Stimulated activated CD4-positive, alpha-beta T cell treated with anti-CD3 and anti-CD28 coated beads, Interleukin-15, amount 100 ng/mL, for 48 hours (primary cell): ENCODE results near the gene RABL3.
A peak's percentile ranks its signal among the peaks of the same experiment; 100 is the strongest.
"Not testable (repeated sequence)": the region's sequence is repeated elsewhere in the genome, so short reads cannot be mapped to it uniquely, and the experiment has no call there.

Experiments used
- DNase-seq, 2 donors: peaks; one replicate each; pipeline ENCODE4 v3.0.0-alpha.2; 2020; ENCODE audit warnings: low read depth in 2 of 2

Gene RABL3, protein sequence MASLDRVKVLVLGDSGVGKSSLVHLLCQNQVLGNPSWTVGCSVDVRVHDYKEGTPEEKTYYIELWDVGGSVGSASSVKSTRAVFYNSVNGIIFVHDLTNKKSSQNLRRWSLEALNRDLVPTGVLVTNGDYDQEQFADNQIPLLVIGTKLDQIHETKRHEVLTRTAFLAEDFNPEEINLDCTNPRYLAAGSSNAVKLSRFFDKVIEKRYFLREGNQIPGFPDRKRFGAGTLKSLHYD

DNA sequence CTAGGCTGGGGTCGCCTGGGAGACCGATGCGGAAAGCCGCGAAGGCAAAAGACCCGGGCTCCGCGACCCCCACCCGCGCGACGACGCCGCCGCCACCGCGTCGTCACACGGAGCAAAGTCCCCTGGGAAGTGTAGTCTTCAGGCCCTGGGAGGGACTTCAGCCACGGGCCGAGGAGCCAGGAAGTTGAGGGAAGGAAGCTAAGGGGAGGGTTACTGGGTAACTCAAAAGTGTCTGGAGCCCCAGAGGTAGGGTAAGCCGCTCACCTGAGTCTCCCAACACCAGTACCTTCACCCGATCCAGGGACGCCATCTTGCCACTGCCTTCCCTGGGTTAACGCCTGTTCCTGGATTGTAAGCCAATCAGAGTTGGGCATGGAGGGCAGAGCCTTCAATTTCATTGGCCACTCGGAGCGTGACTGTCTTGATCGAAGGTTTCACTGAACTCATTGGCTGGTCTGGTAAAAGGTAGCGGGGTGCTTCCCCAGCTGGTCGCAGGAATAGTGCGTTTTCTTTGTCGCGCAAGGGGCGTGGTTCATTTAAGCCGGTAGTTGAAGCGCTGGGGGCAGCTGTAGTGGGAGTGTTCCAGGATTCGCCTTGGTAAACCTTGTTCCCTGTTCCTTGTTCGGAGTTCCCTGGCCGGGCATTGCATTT lies at the start of gene RABL3, which contains the start of gene GTF2E1:
RABL3 (minus strand) TSS at position 319 of the 651 bp plus-strand sequence; CDS start at position 310, 9 bp downstream.
GTF2E1 (plus strand) TSS at position 547 of the 651 bp plus-strand sequence. CDS start 7,809 bp downstream, outside the sequence.
- DNase-seq, result peak; percentile 91 to 92

DNA sequence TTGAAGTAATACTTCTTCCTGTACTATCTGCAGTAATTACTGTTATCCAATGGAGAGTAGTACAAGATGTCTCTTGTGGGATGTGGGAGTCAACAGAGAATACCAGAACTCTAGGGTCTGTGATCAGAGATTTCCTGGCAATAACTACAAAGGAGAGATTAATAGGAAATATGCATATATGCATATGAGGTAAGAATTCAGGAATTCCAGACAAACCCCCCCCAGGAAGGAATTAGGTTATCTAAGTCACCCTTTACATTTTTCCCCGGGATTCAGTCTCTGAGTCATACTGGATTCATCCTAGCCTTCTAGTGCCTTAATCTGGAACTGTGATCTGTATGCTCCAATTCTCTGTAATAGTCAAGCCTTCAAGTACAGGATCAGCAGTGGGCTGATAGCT lies 49.6 kb upstream of the RABL3 start:
- DNase-seq, result no peak

DNA sequence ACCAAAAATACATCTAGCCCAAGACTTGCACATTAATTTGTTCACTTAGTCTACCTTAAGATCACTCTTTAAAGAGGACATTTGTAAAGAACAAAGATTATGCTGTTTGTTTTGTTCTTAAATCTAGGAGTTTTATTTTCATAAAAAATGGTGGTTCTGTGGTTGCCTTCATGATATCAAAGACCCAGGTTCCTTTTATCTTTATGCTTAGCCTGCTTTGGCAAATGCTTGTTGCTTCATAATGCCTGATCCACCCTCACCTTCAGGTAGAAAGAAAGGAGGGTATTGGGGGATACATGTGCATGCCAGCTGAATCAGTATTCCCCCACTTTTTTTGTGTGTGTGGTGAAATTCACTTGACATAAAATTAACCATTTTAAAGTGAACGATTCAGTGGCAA lies 48.7 kb upstream of the RABL3 start:
- DNase-seq, result no peak

DNA sequence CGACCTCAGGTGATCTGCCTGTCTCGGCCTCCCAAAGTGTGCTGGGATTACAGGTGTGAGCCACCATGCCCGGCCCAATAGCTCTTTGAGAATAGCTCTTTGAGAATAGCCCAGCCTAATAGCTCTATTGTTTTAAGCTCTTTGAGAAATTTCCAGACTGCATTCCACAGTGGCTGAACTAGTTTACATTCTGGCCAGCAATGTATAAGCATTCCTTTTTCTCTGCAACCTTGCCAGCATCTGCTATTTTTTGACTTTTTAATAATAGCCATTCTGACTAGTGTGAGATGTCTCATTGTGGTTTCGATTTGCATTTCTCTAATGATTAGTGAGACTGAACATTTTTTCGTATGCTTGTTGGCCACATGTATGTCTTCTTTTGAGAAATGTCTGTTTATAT lies 43.5 kb upstream of the RABL3 start:
- DNase-seq, result not testable (repeated sequence)

DNA sequence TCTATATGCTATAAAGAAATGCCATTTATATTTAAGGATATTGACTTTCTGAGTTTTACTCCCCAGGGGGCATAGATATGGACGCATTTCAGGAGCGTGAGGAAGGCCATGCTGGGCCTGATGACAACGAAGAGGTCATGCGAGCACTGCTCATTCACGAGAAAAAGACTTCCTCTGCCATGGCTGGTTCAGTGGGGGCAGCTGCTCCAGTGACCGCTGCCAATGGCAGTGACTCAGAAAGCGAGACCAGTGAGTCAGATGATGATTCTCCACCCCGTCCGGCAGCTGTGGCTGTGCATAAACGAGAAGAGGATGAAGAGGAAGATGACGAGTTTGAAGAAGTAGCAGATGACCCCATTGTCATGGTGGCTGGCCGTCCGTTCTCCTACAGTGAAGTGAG lies 38.7 kb upstream of the RABL3 start:
- DNase-seq, result no peak

DNA sequence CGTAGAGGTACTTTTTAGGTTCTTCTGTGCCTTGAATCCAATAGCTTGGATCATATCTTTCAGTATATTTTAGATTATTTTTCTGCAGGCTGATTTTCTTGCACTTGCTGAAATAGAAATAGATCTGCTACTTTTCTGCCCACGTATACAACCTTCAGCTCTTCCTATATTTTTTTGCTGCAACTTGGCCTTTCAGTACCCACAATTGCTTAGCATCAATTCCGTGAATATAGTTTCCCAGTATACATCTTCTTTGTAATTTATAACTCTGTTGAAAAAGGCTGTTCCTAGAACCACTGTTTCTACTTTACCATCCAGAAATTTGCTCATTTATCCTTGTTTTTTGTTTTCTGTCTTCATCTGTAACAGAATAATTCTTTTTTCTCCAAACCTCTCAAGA lies 36.5 kb upstream of the RABL3 start:
- DNase-seq, result no peak

DNA sequence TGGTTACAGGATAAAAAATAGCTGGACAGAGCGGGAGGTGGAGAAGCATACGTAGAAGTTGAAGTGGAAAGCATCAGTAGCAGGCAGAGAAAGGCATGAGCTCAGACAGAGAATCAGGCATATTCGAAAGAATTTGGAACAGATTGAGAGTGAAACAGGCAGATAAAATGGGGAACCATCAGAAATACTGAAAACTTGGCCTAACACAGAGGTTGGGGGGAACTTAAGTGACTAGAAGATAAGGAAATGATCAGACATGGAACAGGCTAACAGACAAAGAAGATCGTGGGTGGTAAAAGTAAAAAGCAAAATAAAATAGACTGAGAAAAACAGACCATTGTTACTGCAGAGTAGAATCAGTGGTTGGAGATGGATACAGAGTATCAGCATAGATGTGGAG lies 33.1 kb upstream of the RABL3 start:
- no peak for DNase-seq

DNA sequence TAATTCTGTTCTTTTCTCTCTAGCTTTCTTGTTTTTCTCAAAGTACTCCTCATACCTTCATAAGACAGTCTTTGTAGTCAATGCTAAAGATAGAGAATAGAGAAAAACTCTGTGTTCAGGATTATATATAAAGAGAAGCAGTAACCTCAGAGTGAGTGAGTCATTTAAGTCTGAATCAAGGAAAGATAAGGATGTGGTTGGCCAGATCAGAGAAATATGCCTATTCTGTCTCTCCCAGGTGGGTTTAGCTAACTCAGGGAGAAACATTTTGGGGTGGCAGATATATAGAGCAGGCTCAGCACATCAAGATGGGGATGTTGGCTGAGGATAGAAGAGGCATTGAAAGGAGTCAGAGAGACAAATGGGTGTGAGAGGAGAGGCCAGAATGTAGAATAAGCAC lies 31.6 kb upstream of the RABL3 start:
- DNase-seq, result no peak

DNA sequence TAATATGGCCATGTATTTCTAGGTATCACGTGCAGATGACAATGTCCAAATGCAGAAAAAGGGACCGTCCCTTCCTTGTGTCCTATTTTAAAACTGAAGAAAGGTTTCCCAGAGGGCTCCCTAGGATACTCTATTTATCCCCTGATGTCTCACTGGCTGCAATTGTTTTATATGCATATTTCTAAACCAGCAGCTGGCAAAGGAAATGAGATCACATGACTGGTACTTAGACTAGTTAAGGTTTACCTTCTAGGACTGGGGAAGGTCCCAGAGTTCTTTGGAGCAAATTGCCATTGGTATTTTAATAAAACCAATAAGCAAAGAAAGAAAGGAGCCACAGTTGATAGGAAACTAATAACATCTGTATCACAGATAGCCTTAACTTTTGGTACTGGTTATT lies 29.8 kb upstream of the RABL3 start:
- no peak for DNase-seq

DNA sequence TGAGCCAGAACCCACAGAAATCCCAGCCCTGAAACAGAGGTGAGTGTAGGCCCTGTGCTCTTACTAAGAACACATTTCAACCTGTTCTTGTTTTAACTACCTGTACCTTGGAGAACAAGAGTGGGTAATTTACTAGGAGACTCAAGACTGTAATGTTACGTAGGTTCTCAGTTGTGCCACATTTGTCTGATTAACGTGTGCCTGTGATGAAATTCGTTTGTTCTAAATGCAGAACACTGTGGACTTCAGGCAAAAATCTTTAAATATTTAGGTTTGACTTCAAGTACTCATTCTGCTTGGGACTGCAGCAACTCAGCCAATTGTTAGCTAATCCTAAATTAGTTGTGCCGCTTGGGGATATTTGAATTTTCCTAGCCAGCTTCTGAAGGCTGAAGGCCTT lies 28.6 kb upstream of the RABL3 start:
- no peak for DNase-seq

DNA sequence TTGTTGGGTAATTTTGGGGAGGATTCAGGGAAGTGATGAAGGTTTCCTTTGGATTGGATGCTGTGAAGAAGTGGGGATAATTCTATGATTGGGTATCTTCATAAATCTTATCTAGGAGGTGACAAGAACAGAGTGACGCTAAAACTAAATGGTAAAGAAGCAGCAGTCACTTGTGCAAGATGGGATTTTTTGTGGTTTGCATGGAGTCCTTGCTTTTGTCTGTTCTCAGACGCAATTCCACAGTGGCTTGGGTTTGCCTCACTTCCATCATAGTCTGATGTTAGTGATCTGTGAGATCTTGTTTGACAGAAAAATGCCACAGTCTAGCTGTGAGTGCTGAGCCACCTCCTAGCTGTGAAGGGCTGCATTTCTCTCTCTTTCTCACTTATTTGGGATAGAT lies 27.1 kb upstream of the RABL3 start:
- DNase-seq, result no peak

DNA sequence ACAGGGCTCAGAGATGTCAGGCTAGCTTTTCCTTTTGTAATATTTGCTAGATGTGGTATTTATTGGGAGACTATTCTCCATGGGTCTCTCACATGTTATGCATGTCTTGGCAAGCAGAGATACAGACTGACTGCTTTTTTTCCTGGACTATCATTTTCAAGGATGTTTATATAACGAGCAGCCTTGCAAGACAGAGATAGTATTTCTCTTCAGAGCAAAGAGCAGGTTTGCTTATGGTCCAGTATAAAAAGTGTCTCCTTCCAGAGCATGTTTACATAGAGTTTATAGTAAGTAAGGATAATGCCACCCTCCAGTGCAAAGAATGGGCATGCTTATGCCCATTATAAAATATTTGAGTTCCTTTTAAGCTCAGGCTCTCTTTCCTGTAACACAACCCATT lies 24.8 kb upstream of the RABL3 start:
- no peak for DNase-seq

DNA sequence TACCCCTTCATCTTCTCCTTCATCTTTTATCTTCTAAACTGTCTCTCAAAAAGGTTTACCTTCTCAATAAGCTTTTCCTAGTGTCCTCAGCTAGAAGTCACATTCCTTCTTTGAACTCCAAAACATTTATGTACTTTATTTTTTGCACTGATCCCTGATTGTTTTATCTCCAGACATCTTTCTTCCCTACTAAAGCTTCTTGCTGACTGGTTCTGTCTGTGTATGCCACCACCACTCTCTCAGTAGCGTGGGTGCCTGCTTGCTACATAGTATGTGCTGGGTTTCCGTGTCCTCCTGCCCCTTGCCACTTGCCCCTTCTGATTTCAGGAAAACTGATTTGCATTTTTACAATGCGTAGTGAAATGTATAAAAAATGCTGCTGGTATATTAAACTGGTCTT lies 24.3 kb upstream of the RABL3 start:
- DNase-seq, result no peak

DNA sequence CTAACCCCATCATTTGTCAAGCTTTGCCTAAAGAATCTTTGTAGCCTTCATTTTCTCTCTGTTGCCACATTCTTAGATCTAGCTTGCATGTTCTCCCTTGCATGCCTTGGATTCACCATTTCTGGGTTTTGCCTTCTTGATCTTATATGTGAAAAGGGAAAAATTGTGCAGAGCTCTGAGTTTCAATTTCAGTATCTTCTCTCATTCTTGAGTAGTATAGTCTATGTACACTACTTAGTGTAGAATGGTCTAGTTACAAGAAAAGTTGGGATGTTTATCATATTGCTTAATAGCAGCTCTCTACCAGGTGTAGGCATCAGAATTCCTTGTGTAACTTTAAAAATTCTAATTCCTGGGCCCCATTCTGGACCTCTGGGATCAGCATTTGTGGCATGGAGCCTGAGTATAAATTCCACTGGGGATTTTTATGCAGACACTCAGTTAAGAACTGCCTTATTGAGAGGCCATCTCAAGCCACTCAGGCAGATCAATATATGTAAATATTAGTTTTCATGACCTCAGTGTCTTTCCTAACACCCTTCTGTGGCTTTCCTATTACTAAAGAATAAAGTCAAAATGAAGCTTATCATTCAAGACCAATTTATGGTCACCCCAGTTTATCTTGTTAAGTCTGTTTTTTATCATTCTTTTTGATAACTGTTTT lies 23.6 kb upstream of the RABL3 start:
- no peak for DNase-seq

DNA sequence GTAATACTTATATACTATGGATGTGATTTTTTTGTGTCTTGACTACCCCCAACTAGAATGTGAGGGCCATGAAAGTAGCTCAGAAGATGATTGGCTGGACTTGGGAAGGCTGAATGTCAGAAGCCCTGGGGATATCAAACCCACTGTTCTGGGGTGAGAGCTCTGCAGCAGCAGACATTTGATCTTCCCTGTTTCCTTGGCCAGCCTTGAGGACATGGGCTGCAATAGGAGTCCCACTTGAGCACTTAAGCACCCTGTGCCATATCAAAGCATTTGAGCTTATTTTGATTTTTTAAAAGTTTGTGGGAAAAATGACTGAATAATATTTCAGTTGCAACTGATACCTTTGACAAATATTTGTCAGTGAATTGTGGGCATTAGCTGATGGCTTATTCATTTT lies 21.9 kb upstream of the RABL3 start:
- no peak for DNase-seq

DNA sequence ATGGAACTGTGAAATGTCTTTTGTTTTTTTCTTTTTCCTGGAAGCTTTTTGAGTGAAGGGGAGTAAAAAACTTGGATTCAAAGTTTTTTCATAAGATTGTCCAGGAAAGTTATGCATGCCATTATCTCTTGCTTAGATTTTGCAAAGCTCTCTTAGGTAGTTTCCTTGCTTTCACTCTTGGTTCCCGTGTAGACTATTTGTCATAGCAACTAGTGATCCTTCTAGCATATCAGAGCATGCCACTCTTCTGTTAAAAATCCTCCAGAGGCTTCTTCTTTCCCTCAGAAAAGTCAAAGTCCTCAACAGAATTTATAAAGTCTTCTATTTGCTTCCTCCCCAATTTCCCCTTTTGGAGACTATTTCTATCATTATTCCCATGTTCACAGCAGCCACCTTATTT lies 21.3 kb upstream of the RABL3 start:
- no peak for DNase-seq

DNA sequence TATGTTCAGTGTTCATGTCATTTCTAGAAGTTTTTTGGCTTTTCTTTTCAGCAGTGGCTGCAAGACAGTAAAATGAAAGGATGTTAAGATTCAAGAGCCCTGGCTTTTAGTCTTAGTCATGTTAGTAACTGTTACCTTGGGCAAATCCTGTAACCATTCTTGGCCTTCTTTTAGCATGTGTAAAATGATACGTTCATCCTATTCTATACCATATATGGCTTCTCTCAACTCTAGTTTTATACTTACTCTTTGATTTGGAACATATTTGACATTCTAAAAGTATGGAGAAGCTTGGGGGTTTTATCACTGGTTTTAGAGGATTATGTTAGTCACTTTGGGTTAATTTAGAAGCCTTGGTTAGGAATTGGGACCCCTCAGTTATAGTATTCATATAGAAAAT lies 20.3 kb upstream of the RABL3 start:
- DNase-seq, result no peak

DNA sequence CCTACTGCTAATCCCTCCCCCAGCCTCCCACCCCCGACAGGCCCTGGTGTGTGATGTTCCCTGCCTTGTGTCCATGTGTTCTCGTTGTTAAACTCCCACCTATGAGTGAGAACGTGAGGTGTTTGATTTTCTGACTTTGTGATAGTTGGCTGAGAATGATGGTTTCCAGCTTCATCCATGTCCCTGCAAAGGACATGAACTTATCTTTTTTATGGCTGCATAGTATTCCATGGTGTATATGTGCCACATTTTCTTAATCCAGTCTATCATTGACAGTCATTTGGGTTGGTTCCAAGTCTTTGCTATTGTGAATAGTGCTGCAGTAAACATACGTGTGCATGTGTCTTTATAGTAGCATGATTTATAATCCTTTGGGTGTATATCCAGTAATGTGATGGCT lies 16.2 kb upstream of the RABL3 start:
- DNase-seq, result not testable (repeated sequence)

DNA sequence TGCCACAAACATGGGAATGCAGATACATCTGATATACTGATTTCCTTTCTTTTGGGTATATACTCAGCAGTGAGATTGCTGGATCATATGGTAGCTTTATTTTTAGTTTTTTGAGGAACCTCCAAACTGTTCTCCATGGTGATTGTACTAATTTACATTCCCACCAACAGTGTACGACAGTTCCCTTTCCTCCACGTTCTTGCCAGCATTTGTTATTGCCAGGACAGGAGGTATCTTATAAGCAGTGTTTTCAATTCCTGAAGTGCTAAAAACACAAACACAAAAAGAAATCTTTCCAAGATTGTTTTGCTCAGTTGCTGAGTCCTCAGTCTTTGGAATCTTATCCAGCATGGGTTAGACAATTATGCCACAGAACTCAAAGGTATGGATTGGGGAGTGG lies 13.7 kb upstream of the RABL3 start:
- DNase-seq, result no peak

DNA sequence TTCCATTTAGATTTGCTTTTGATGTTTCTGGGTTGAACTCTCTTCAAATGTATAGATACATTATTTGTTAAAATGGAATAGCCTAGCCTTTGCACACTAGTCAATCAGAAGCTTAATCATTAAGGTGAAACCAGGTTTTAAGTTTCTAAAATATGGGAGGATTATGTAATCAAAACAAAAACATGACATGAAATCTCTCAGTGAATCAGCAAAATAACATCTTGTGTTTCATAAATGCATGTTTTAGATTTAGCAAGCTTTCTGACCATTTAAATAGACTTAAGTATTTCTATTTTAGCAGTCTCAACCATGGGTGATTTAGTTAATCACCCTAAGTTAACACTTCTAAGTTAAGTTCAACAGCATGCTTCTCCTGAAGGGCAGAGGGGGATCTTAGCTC lies 11.5 kb upstream of the RABL3 start:
- DNase-seq, result no peak

DNA sequence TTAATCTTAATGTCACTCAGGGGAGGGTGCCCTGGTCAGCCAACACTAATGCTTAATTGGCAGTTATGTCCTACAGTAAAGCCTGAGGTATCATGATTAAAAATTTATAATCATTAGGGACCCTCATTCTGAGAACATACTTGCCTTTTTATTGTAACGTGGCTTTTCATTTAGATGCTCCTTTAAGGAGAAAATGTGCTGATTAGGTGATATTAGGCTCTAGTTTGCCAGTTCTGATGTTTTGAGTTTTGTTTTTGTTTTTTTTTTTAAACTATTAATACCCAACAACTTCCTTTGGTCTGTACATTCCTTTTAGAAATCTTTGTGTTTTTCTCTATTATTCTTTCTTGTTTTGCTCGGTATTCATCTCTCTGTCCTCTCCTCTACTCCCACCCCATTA lies 10.5 kb upstream of the RABL3 start:
- DNase-seq, result no peak

DNA sequence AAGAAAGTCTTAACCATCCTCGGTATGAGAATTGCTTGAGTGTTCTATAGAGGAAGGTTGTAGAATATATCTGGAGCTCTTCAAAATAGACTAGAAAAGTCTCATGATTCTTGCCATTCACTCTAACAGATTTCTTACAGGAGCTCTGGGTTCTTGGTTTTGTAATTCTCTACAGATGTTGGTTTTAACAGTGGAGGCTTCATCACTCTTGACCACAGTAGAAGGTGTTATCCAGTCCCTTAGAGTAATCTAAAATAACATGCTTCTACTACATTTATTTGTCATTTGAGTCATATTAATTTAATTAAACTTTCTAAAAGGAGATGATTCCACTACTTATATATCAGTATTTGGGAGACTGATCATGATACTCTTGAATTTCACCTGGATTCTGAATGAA lies 9.9 kb upstream of the RABL3 start:
- no peak for DNase-seq

DNA sequence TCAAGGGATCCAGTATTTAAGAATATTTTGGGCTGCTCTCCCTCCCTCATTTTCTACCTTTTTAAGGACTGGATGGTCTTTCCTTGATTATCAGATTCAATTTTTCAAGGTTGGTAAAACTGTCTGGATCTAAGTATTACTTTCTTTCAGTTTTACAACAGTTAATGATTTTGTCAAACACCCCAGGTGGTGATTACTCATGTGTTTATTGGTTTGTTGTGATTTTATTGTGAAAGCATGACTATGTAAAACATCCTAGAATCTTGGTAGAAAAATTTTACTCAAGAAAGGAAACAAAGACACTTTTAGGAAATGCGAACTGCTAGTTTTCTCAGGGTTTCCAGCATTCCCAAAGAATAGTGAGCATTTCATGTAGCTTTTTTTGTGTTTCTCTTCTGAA lies 7.5 kb upstream of the RABL3 start:
- DNase-seq, result no peak
